HepG2 (cell line): ENCODE measurements around the gene ZNF593OS. TPM values are rescaled to one million over a fixed set of nuclear protein-coding genes. Genes with fewer than 3 reads are reported as not detected.

Source experiments
- AHR ChIP-seq: IDR thresholded peaks from 2 replicates; pipeline ENCODE4 v1.6.1; 2018; ENCODE audit warnings: missing genetic modification reagents, missing compliant biosample characterization
- ATAD3A ChIP-seq: sonication (generic); formaldehyde crosslinking; IDR thresholded peaks from 2 replicates; pipeline ENCODE4 v1.4.0; 2020; ENCODE audit warnings: missing genetic modification reagents
- ATF7 ChIP-seq, 2 experiments: fragments of 450-650 bp in 1 of 2; sonication (generic) in 1 of 2; formaldehyde crosslinking in 1 of 2; IDR thresholded peaks; 2 replicates each; pipeline versions ENCODE4 v1.4.0 to v1.6.1; 2016 to 2020; ENCODE audit warnings: antibody characterized with exemption in 1 of 2, mild to moderate bottlenecking in 1 of 2, missing genetic modification reagents in 1 of 2
- CENPT ChIP-seq: sonication (generic); formaldehyde crosslinking; IDR thresholded peaks from 2 replicates; pipeline ENCODE4 v1.8.0; 2022; ENCODE audit warnings: low read depth, mild to moderate bottlenecking, moderate library complexity, missing genetic modification reagents
- DRAP1 ChIP-seq: IDR thresholded peaks from 2 replicates; pipeline ENCODE4 v1.6.1; 2016; ENCODE audit warnings: missing genetic modification reagents, missing compliant biosample characterization
- ELF3 ChIP-seq: IDR thresholded peaks from 2 replicates; pipeline ENCODE4 v1.6.1; 2016; ENCODE audit warnings: missing genetic modification reagents, missing compliant biosample characterization
- FLYWCH1 ChIP-seq: sonication (generic); formaldehyde crosslinking; IDR thresholded peaks from 2 replicates; pipeline ENCODE4 v1.8.1; 2023; ENCODE audit warnings: mild to moderate bottlenecking, missing genetic modification reagents
- FOXK2 ChIP-seq: fragments of 450-650 bp; IDR thresholded peaks from 2 replicates; pipeline ENCODE4 v1.6.1; 2016
- HHEX ChIP-seq: IDR thresholded peaks from 2 replicates; pipeline ENCODE4 v1.6.1; 2016; ENCODE audit warnings: control low read depth
- HIVEP1 ChIP-seq: sonication (generic); formaldehyde crosslinking; IDR thresholded peaks from 2 replicates; pipeline ENCODE4 v1.4.0; 2020; ENCODE audit warnings: mild to moderate bottlenecking, missing genetic modification reagents
- HOXA3 ChIP-seq: sonication (generic); formaldehyde crosslinking; IDR thresholded peaks from 2 replicates; pipeline ENCODE4 v1.5.0; 2020; ENCODE audit warnings: missing genetic modification reagents
- IKZF1 ChIP-seq: fragments of 450-650 bp; IDR thresholded peaks from 2 replicates; pipeline ENCODE4 v1.7.1; 2016
- KAT8 ChIP-seq: IDR thresholded peaks from 2 replicates; pipeline ENCODE4 v1.6.1; 2016; ENCODE audit warnings: missing genetic modification reagents, missing compliant biosample characterization
- KLF15 ChIP-seq: sonication (generic); formaldehyde crosslinking; IDR thresholded peaks from 2 replicates; pipeline ENCODE4 v1.8.1; 2023; ENCODE audit warnings: borderline replicate concordance, mild to moderate bottlenecking, inconsistent platforms, missing genetic modification reagents, mixed read lengths
- KMT2A ChIP-seq: sonication (generic); formaldehyde crosslinking; IDR thresholded peaks from 2 replicates; pipeline ENCODE4 v1.4.0; 2020; ENCODE audit warnings: missing genetic modification reagents
- MAFF ChIP-seq: IDR thresholded peaks from 2 replicates; pipeline ENCODE4 v1.6.1; 2011; ENCODE audit warnings: low read depth, low read length, improper control_type of control experiment
- MATR3 ChIP-seq: sonication (generic); formaldehyde crosslinking; IDR thresholded peaks from 2 replicates; pipeline ENCODE4 v1.4.0; 2020; ENCODE audit warnings: missing genetic modification reagents
- MNT ChIP-seq: fragments of 450-650 bp; IDR thresholded peaks from 2 replicates; pipeline ENCODE4 v1.6.1; 2016
- MYPOP ChIP-seq: sonication (generic); formaldehyde crosslinking; IDR thresholded peaks from 2 replicates; pipeline ENCODE4 v1.8.1; 2023; ENCODE audit warnings: mild to moderate bottlenecking, moderate library complexity, missing genetic modification reagents
- PPARG ChIP-seq: conservative IDR thresholded peaks from 2 replicates; pipeline ENCODE4 v1.6.1; 2016; ENCODE audit warnings: missing biosample characterization, missing genetic modification reagents
- RBFOX2 ChIP-seq: fragments of 200-400 bp; formaldehyde crosslinking; IDR thresholded peaks from 2 replicates; pipeline ENCODE4 v1.6.1; 2017; ENCODE audit warnings: low read depth, mild to moderate bottlenecking, low read length
- SALL1 ChIP-seq: sonication (generic); formaldehyde crosslinking; IDR thresholded peaks from 2 replicates; pipeline ENCODE4 v1.8.0; 2022; ENCODE audit warnings: mild to moderate bottlenecking, missing genetic modification reagents
- TEAD3 ChIP-seq: optimal IDR thresholded peaks from 2 replicates; pipeline ENCODE3; 2016; ENCODE audit warnings: borderline replicate concordance
- THRA ChIP-seq: sonication (generic); formaldehyde crosslinking; IDR thresholded peaks from 2 replicates; pipeline ENCODE4 v1.4.0; 2020; ENCODE audit warnings: missing genetic modification reagents, borderline replicate concordance
- TOE1 ChIP-seq: sonication (generic); formaldehyde crosslinking; IDR thresholded peaks from 2 replicates; pipeline ENCODE4 v1.4.0; 2020; ENCODE audit warnings: mild to moderate bottlenecking, missing genetic modification reagents
- ZBTB38 ChIP-seq: sonication (generic); formaldehyde crosslinking; IDR thresholded peaks from 2 replicates; pipeline ENCODE4 v1.5.1; 2020; ENCODE audit warnings: mild to moderate bottlenecking, missing genetic modification reagents
- ZFP36L1 ChIP-seq: sonication (generic); formaldehyde crosslinking; IDR thresholded peaks from 2 replicates; pipeline ENCODE4 v1.8.0; 2022; ENCODE audit warnings: mild to moderate bottlenecking, missing genetic modification reagents, moderate library complexity
- ZFY ChIP-seq: sonication (generic); formaldehyde crosslinking; IDR thresholded peaks from 2 replicates; pipeline ENCODE4 v1.4.0; 2020; ENCODE audit warnings: missing genetic modification reagents
- ZNF563 ChIP-seq: sonication (generic); formaldehyde crosslinking; IDR thresholded peaks from 2 replicates; pipeline ENCODE4 v1.8.0; 2022; ENCODE audit warnings: mild to moderate bottlenecking, moderate library complexity, missing genetic modification reagents
- ZNF567 ChIP-seq: sonication (generic); formaldehyde crosslinking; IDR thresholded peaks from 2 replicates; pipeline ENCODE4 v1.8.1; 2023; ENCODE audit warnings: mild to moderate bottlenecking, missing genetic modification reagents, borderline replicate concordance
- ZNF703 ChIP-seq: sonication (generic); formaldehyde crosslinking; IDR thresholded peaks from 2 replicates; pipeline ENCODE4 v1.5.1; 2020; ENCODE audit warnings: missing genetic modification reagents, mild to moderate bottlenecking, moderate library complexity, borderline replicate concordance
- polyA plus RNA-seq, 8 experiments: library from polyadenylated mRNA; depleted of rRNA in 3 of 8; stranded (reverse) in 7 of 8; unstranded in 1 of 8; fragments of >200 nt; fragmentation: Illumina TruSeq in 4 of 8; extraction: Trizol in 4 of 8; gene quantifications; 2 replicates each; pipeline versions ENCODE4 v1.2.1 to v1.2.3, GENCODE V29; 2011 to 2016; ENCODE audit warnings: low read depth in 4 of 8, missing spikeins in 1 of 8, mixed read lengths in 1 of 8; ENCODE audit not compliant: insufficient read depth in 1 of 8
- total RNA-seq, 5 experiments: library from RNA; depleted of rRNA; stranded (reverse); fragments of >200 nt; fragmentation: Illumina TruSeq; extraction: Trizol; gene quantifications; 2 replicates each; pipeline ENCODE4 v1.2.3, GENCODE V29; 2016; ENCODE audit warnings: low read depth in 1 of 5

ZNF593OS gene
- total and polyA plus RNA-seq, 2 of the 13 experiments (the other 11 are each of a cell fraction or from before 2014, with no cell fraction given) = not detected

GRCh38 chr1:26177182-26177684 lies 5.6 kb upstream of the ZNF593OS start, which contains the start of gene CNKSR1 (continued):
- TF ChIP-seq MYPOP (CRISPR knock-in tag) (no peak), TEAD3 (peak; percentile 95), FOXK2 (no peak), KMT2A (CRISPR knock-in tag) (no peak), MAFF (no peak), ZFP36L1 (no peak), AHR (CRISPR knock-in tag) (no peak), ZBTB38 (CRISPR knock-in tag) (peak; percentile 44; the same call in 1 of the 2 replicates), ATAD3A (CRISPR knock-in tag) (no peak), HHEX (CRISPR knock-in tag) (no peak), MNT (no peak), ATF7 (IDR thresholded peaks at IDR 0.05) (no peak), ATF7 (CRISPR knock-in tag; IDR thresholded peaks at IDR 0.05) (no peak), IKZF1 (no peak), ZNF703 (no peak), MATR3 (CRISPR knock-in tag) (no peak), PPARG (CRISPR knock-in tag) (no peak), RBFOX2 (peak; percentile 63), ELF3 (CRISPR knock-in tag) (no peak; the same call in 1 of the 2 replicates), HOXA3 (CRISPR knock-in tag) (no peak), TOE1 (CRISPR knock-in tag) (no peak), DRAP1 (peak; percentile 55; the same call in 1 of the 2 replicates), THRA (CRISPR knock-in tag) (no peak), FLYWCH1 (no peak), ZNF563 (CRISPR knock-in tag) (no peak), ZFY (CRISPR knock-in tag) (peak; percentile 52), SALL1 (peak; percentile 15; the same call in 1 of the 2 replicates), KLF15 (CRISPR knock-in tag) (no peak), HIVEP1 (CRISPR knock-in tag) (no peak), CENPT (CRISPR knock-in tag) (no peak), ZNF567 (CRISPR knock-in tag) (no peak), KAT8 (CRISPR knock-in tag) (peak; percentile 69; the same call in 1 of the 2 replicates)
